H9 (cell line): ENCODE results near the gene DYNC2H1. TPM values are rescaled to one million over a fixed set of nuclear protein-coding genes. Genes with fewer than 3 reads are reported as not detected.

Source experiments
- DNase-seq: peaks from one replicate; pipeline ENCODE4 v3.0.0-alpha.2; 2017
- H2AFZ ChIP-seq: one replicate; pipeline ENCODE4 v1.6.1; 2013; ENCODE audit warnings: mild to moderate bottlenecking, low read length, control low read depth, moderate library complexity
- H2AK5ac ChIP-seq: 2 replicates; pipeline ENCODE4 v1.6.1; 2013; ENCODE audit warnings: low read length, control low read depth, mixed read lengths; ENCODE audit not compliant: insufficient read length
- H2BK120ac ChIP-seq: one replicate; pipeline ENCODE4 v1.6.1; 2013; ENCODE audit warnings: low read depth, mild to moderate bottlenecking, low read length, control low read depth, inconsistent platforms; ENCODE audit not compliant: poor library complexity, severe bottlenecking
- H2BK12ac ChIP-seq: 2 replicates; pipeline ENCODE4 v1.6.1; 2013; ENCODE audit warnings: low read length, control low read depth, mixed read lengths, low read depth; ENCODE audit not compliant: insufficient read length
- H2BK15ac ChIP-seq: 2 replicates; pipeline ENCODE4 v1.6.1; 2013; ENCODE audit warnings: low read depth, low read length, control low read depth
- H2BK20ac ChIP-seq: one replicate; pipeline ENCODE4 v1.6.1; 2013; ENCODE audit warnings: low read depth, mild to moderate bottlenecking, low read length, control low read depth, inconsistent platforms; ENCODE audit not compliant: poor library complexity, severe bottlenecking
- H2BK5ac ChIP-seq: 2 replicates; pipeline ENCODE4 v1.6.1; 2013; ENCODE audit warnings: low read length, control low read depth, mixed read lengths; ENCODE audit not compliant: insufficient read length
- H3K14ac ChIP-seq: 2 replicates; pipeline ENCODE4 v1.6.1; 2013; ENCODE audit warnings: low read length, control low read depth; ENCODE audit not compliant: insufficient read depth
- H3K18ac ChIP-seq: 2 replicates; pipeline ENCODE4 v1.6.1; 2013; ENCODE audit warnings: low read depth, mild to moderate bottlenecking, mixed read lengths, low read length, control low read depth; ENCODE audit not compliant: insufficient read length
- H3K23ac ChIP-seq: 2 replicates; pipeline ENCODE4 v1.6.1; 2013; ENCODE audit warnings: low read length, control low read depth, mixed read lengths, low read depth; ENCODE audit not compliant: insufficient read length
- H3K23me2 ChIP-seq: 2 replicates; pipeline ENCODE4 v1.6.1; 2013; ENCODE audit warnings: low read depth, mild to moderate bottlenecking, mixed read lengths, low read length, control low read depth; ENCODE audit not compliant: insufficient read length, poor library complexity, severe bottlenecking
- H3K27ac ChIP-seq: 2 replicates; pipeline ENCODE4 v1.5.1; 2013; ENCODE audit warnings: low read length, control low read depth, mixed read lengths, low read depth; ENCODE audit not compliant: insufficient read length
- H3K27me3 ChIP-seq: 2 replicates; pipeline ENCODE4 v1.6.1; 2013; ENCODE audit warnings: low read length, control low read depth, inconsistent platforms; ENCODE audit not compliant: insufficient read depth
- H3K4ac ChIP-seq: 2 replicates; pipeline ENCODE4 v1.6.1; 2013; ENCODE audit warnings: low read depth, mild to moderate bottlenecking, control low read depth, inconsistent platforms, low read length, moderate library complexity
- H3K4me1 ChIP-seq: 2 replicates; pipeline ENCODE4 v1.6.1; 2013; ENCODE audit warnings: low read length, control low read depth, inconsistent platforms; ENCODE audit not compliant: insufficient read depth
- H3K4me2 ChIP-seq: 2 replicates; pipeline ENCODE4 v1.6.1; 2013; ENCODE audit warnings: low read length, control low read depth, mixed read lengths; ENCODE audit not compliant: insufficient read length, insufficient read depth
- H3K56ac ChIP-seq: 2 replicates; pipeline ENCODE4 v1.6.1; 2013; ENCODE audit warnings: low read depth, mild to moderate bottlenecking, mixed read lengths, low read length, control low read depth; ENCODE audit not compliant: insufficient read length
- H3K79me1 ChIP-seq: 2 replicates; pipeline ENCODE4 v1.6.1; 2013; ENCODE audit warnings: low read depth, mild to moderate bottlenecking, moderate library complexity, low read length, control low read depth, inconsistent platforms; ENCODE audit not compliant: insufficient read depth, poor library complexity, severe bottlenecking
- H3K79me2 ChIP-seq: 2 replicates; pipeline ENCODE4 v1.6.1; 2013; ENCODE audit warnings: low read length, control low read depth, inconsistent platforms; ENCODE audit not compliant: insufficient read depth
- H3K9ac ChIP-seq: 2 replicates; pipeline ENCODE4 v1.6.1; 2013; ENCODE audit warnings: low read length, control low read depth, mixed read lengths; ENCODE audit not compliant: insufficient read length; ENCODE audit errors: extremely low read depth
- H3K9me3 ChIP-seq: one replicate; pipeline ENCODE4 v1.6.1; 2013; ENCODE audit warnings: low read depth, low read length, inconsistent platforms; ENCODE audit not compliant: control insufficient read depth
- H3T11ph ChIP-seq: one replicate; pipeline ENCODE4 v1.6.1; 2013; ENCODE audit warnings: mild to moderate bottlenecking, low read length, control low read depth, inconsistent platforms
- H4K20me1 ChIP-seq: one replicate; pipeline ENCODE4 v1.6.1; 2013; ENCODE audit not compliant: control insufficient read depth, insufficient read length, insufficient read depth
- H4K5ac ChIP-seq: 2 replicates; pipeline ENCODE4 v1.6.1; 2013; ENCODE audit warnings: low read depth, mild to moderate bottlenecking, mixed read lengths, low read length, control low read depth; ENCODE audit not compliant: insufficient read length
- H4K8ac ChIP-seq: replicated peaks from 2 replicates; pipeline ENCODE4 v1.6.1; 2013; ENCODE audit warnings: low read length, control low read depth, mixed read lengths, low read depth; ENCODE audit not compliant: insufficient read length
- H4K91ac ChIP-seq: 2 replicates; pipeline ENCODE4 v1.6.1; 2013; ENCODE audit warnings: low read depth, mild to moderate bottlenecking, moderate library complexity, mixed read lengths, low read length, control low read depth; ENCODE audit not compliant: insufficient read length
- H3K27ac Mint-ChIP-seq, 3 experiments: 2 replicates in 2 of 3; 3 replicates in 1 of 3; pipeline ENCODE4 v1.8.0; 2020 to 2021; ENCODE audit warnings: mixed read lengths in 3 of 3, mild to moderate bottlenecking in 1 of 3, moderate library complexity in 1 of 3
- H3K27me3 Mint-ChIP-seq: 2 replicates; pipeline ENCODE4 v1.8.0; 2021; ENCODE audit warnings: low read depth, mild to moderate bottlenecking, moderate library complexity, mixed read lengths
- H3K36me3 Mint-ChIP-seq, 3 experiments: 2 replicates in 2 of 3; 3 replicates in 1 of 3; pipeline ENCODE4 v1.8.0; 2020 to 2021; ENCODE audit warnings: low read depth in 3 of 3, mixed read lengths in 3 of 3; ENCODE audit not compliant: insufficient read depth in 1 of 3
- H3K4me1 Mint-ChIP-seq, 2 experiments: 2 replicates each; pipeline ENCODE4 v1.8.0; 2020; ENCODE audit warnings: mixed read lengths in 2 of 2
- H3K4me3 Mint-ChIP-seq, 2 experiments: 2 replicates in 1 of 2; 3 replicates in 1 of 2; pipeline ENCODE4 v1.8.0; 2020 to 2021; ENCODE audit warnings: mild to moderate bottlenecking in 2 of 2, mixed read lengths in 2 of 2, moderate library complexity in 1 of 2
- H3K9me3 Mint-ChIP-seq, 2 experiments: 2 replicates in 1 of 2; 3 replicates in 1 of 2; pipeline ENCODE4 v1.8.0; 2020; ENCODE audit warnings: mild to moderate bottlenecking in 2 of 2, mixed read lengths in 2 of 2, moderate library complexity in 1 of 2
- CTCF ChIP-seq: fragments of 200-600 bp; sonication (generic); conservative IDR thresholded peaks from 3 replicates; pipeline ENCODE4 v1.8.0; 2021; ENCODE audit warnings: antibody characterized with exemption, mild to moderate bottlenecking
- WGBS: extraction: QIAGEN DNeasy Blood & Tissue Kit; methylation state at CpG from one replicate; pipeline ENCODE4 v1.1.7; 2013; ENCODE audit warnings: missing lambda C conversion rate, low lambda C conversion rate, mixed read lengths; ENCODE audit not compliant: insufficient read length; ENCODE audit errors: extremely low coverage; 5-methylcytosine and 5-hydroxymethylcytosine counted together
- total RNA-seq: library from RNA; stranded (reverse); gene quantifications from 2 replicates; pipeline ENCODE4 v1.2.1, GENCODE V29; 2021

Gene DYNC2H1
- total RNA-seq, 1 experiment from 2014 or later = 13.2 TPM

- no peak overlapping the region for H4K91ac ChIP-seq
- H3K27me3 Mint-ChIP-seq = no peaks in the 10 kb centered on the region
- no peak overlapping the region for H2BK12ac ChIP-seq
- no peaks in the 10 kb centered on the region for H3K4me1 Mint-ChIP-seq
- H3K4ac ChIP-seq = no peak overlapping the region
- H3K14ac ChIP-seq = no peak overlapping the region
- H3K27ac Mint-ChIP-seq = no peak overlapping the region
- peaks cover 10 to 13% of the 10 kb centered on the region in 2 experiments; a peak in 4 of 5 replicates for H3K9me3 Mint-ChIP-seq
- no peak overlapping the region for H3K9ac ChIP-seq
- no peaks in the 10 kb centered on the region for H3K79me1 ChIP-seq
- no peak overlapping the region for H3K23ac ChIP-seq
- no peak overlapping the region for H4K8ac ChIP-seq
- H4K5ac ChIP-seq = no peak overlapping the region
- H3T11ph ChIP-seq = no peak overlapping the region
- whole genome bisulfite sequencing = no CpG with 5 or more reads among the region's 3 CpGs
- H3K4me3 Mint-ChIP-seq = no peak overlapping the region
- no peak overlapping the region for H3K27ac ChIP-seq
- no peak overlapping the region for H3K56ac ChIP-seq
- H3K4me2 ChIP-seq = no peak overlapping the region
- H2AFZ ChIP-seq = no peak overlapping the region
- H2BK5ac ChIP-seq = no peak overlapping the region
- H2BK15ac ChIP-seq = no peak overlapping the region
- TF ChIP-seq CTCF = no peak
- H2BK20ac ChIP-seq = no peak overlapping the region
- no peaks in the 10 kb centered on the region for H3K9me3 ChIP-seq
- no peaks in the 10 kb centered on the region for H3K27me3 ChIP-seq
- H4K20me1 ChIP-seq = no peaks in the 10 kb centered on the region
- no peak overlapping the region for H2BK120ac ChIP-seq
- no peaks in the 10 kb centered on the region for H3K79me2 ChIP-seq
- H3K4me1 ChIP-seq = no peaks in the 10 kb centered on the region
- H3K36me3 Mint-ChIP-seq = peaks cover 8 to 16% (median 9%) of the 10 kb centered on the region in 3 experiments
- H3K23me2 ChIP-seq = no peaks in the 10 kb centered on the region
- no peak overlapping the region for H2AK5ac ChIP-seq
- DNase-seq = no peak
- no peak overlapping the region for H3K18ac ChIP-seq
Measured at GRCh38 chr11:103380031-103380430, 270.8 kb downstream of the DYNC2H1 start.
